Adrenal gland (tissue), 12 donors: ENCODE results near the gene PLCH2. TPM values are rescaled to one million over a fixed set of nuclear protein-coding genes. Genes with fewer than 3 reads are reported as not detected.

Experiments
- DNase-seq, 7 donors: peaks; one replicate each; pipeline ENCODE4 v3.0.0-alpha.2; 2019 to 2020
- H3K27ac ChIP-seq, 5 donors: fragments of 200-600 bp; sonication (generic) in 4 of 5; 1 replicate in 3 of 5; 2 replicates in 2 of 5; pipeline versions ENCODE4 v1.5.1 to v1.8.0; 2016 to 2020; ENCODE audit warnings: mild to moderate bottlenecking in 1 of 5
- H3K27me3 ChIP-seq: fragments of 200-600 bp; 2 replicates; pipeline ENCODE4 v1.8.0; 2021
- H3K36me3 ChIP-seq, 2 donors: fragments of 200-600 bp; replicated peaks in 1 of 2; 1 replicate in 1 of 2; 2 replicates in 1 of 2; pipeline versions ENCODE4 v1.5.1 to v1.8.0; 2018 to 2022
- H3K4me1 ChIP-seq, 2 donors: fragments of 200-600 bp; replicated peaks in 1 of 2; 1 replicate in 1 of 2; 2 replicates in 1 of 2; pipeline versions ENCODE4 v1.5.1 to v1.8.0; 2018 to 2021
- H3K4me3 ChIP-seq, 4 donors: fragments of 200-600 bp; sonication (generic) in 3 of 4; one replicate each; pipeline ENCODE4 v1.5.1; 2016 to 2018
- H3K9me3 ChIP-seq, 3 donors: fragments of 200-600 bp; sonication (generic) in 1 of 3; replicated peaks in 1 of 3; 1 replicate in 2 of 3; 2 replicates in 1 of 3; pipeline versions ENCODE4 v1.5.1 to v1.8.0; 2016 to 2021
- POLR2A ChIP-seq, 2 donors: fragments of 450-650 bp; IDR thresholded peaks; one replicate each; pipeline ENCODE4 v1.6.1; 2017; ENCODE audit warnings: antibody characterized with exemption in 2 of 2, mild to moderate bottlenecking in 2 of 2, moderate library complexity in 1 of 2
- WGBS, 4 donors: extraction: QIAGEN DNeasy Blood & Tissue Kit in 2 of 4; methylation state at CpG; one replicate each; pipeline versions ENCODE4 v1.1.5 to v1.1.7; 2013 to 2017; 5-methylcytosine and 5-hydroxymethylcytosine counted together
- intact Hi-C, 2 donors: fragments of 100-400 bp; cut with DNase I; formaldehyde crosslinking; loops; one replicate each; pipeline versions ENCODE4 v1.14.1 to v1.15.0; 2022 to 2023
- polyA plus RNA-seq, 3 donors: library from polyadenylated mRNA; stranded (reverse); fragments of 200-250 nt in 2 of 3; fragments of 350-450 nt in 1 of 3; fragmentation: Illumina TruSeq in 1 of 3; extraction: RNeasy Lipid Tissue Mini Kit (QIAGEN cat#74804) in 1 of 3; gene quantifications; one replicate each; pipeline ENCODE4 v1.2.3, GENCODE V29; 2013 to 2014
- total RNA-seq, 9 donors: library from RNA; depleted of rRNA in 4 of 9; stranded (reverse); fragments of >200 nt in 4 of 9; fragments of 120-200 nt in 1 of 9; fragmentation: NEBNext Ultra II Directional in 1 of 9; extraction: Animal tissue kit (Norgen Biotek cat#: 25700) in 1 of 9; gene quantifications; one replicate each; pipeline versions ENCODE4 v1.1.0 to v1.2.4, GENCODE V29; 2013 to 2023
- TF ChIP-seq, protein P1 (sequence below), 6 experiments: fragments of 450-650 bp in 4 of 6; fragments of 200-600 bp in 2 of 6; sonication (generic) in 1 of 6; IDR thresholded peaks; 1 replicate in 5 of 6; 2 replicates in 1 of 6; pipeline versions ENCODE4 v1.5.1 to v1.8.0; 2016 to 2021; ENCODE audit warnings: antibody characterized with exemption in 6 of 6, mild to moderate bottlenecking in 2 of 6, moderate library complexity in 1 of 6
- donor health status: healthy with polysubstance abuse.
- donor health status: Bipolar disorder and iron deficiency.
- donor health status: DM: yes; HTN: yes; CAD: no.
- donor health status: DM: no; HTN: no; CAD: no.
- donor health status: DM: no; HTN: no; CAD: no.
- donor health status: DM: yes; HTN: yes; CAD: no.

Gene PLCH2
- total and polyA plus RNA-seq, 12 donors, result 0.22 to 66.3 (median 2.2) TPM; not detected in 1

DNA sequence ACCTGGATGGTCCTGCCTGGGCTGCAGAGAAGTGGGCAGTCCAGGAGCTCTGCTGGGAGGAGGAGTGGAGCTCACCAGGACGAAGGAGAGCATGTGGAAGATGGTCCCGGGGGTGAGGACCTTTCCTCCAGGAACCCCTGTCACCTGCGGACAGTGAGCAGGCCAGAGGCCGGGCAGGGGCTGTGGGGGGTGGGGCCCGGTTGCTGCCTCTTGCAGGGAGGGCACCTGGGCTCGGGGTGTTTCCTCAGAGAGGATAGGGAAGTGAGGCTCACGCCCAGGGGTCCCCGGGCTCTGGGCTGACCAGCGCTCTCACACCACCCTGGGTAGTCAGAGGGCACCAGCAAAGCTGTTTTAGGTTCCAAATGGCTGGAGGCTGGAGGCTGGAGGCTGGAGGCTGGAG is 41.0 kb upstream of the PLCH2 start:
- H3K27ac ChIP-seq, result no peak overlapping the region
- no peaks in the 10 kb centered on the region for H3K36me3 ChIP-seq
- H3K27me3 ChIP-seq, result peaks cover 16% of the 10 kb centered on the region
- H3K4me3 ChIP-seq, result no peak overlapping the region
- TF ChIP-seq, protein P1, sequence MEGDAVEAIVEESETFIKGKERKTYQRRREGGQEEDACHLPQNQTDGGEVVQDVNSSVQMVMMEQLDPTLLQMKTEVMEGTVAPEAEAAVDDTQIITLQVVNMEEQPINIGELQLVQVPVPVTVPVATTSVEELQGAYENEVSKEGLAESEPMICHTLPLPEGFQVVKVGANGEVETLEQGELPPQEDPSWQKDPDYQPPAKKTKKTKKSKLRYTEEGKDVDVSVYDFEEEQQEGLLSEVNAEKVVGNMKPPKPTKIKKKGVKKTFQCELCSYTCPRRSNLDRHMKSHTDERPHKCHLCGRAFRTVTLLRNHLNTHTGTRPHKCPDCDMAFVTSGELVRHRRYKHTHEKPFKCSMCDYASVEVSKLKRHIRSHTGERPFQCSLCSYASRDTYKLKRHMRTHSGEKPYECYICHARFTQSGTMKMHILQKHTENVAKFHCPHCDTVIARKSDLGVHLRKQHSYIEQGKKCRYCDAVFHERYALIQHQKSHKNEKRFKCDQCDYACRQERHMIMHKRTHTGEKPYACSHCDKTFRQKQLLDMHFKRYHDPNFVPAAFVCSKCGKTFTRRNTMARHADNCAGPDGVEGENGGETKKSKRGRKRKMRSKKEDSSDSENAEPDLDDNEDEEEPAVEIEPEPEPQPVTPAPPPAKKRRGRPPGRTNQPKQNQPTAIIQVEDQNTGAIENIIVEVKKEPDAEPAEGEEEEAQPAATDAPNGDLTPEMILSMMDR (IDR thresholded peaks at IDR 0.05), result no peak
- no peak for TF ChIP-seq POLR2A (IDR thresholded peaks at IDR 0.05)
- H3K4me1 ChIP-seq, result no peaks in the 10 kb centered on the region
- WGBS, 4 donors, result 41 to 60% (median 57%) methylated on average over 7 to 9 of the region's 9 CpGs
- intact Hi-C loops, result loop anchor here in 1 of 2 donors (5.0 kb wide), 1 partner anchor 52 kb away; no protein-coding TSS in a partner anchor
- no peaks in the 10 kb centered on the region for H3K9me3 ChIP-seq
- DNase-seq, result no peak

DNA sequence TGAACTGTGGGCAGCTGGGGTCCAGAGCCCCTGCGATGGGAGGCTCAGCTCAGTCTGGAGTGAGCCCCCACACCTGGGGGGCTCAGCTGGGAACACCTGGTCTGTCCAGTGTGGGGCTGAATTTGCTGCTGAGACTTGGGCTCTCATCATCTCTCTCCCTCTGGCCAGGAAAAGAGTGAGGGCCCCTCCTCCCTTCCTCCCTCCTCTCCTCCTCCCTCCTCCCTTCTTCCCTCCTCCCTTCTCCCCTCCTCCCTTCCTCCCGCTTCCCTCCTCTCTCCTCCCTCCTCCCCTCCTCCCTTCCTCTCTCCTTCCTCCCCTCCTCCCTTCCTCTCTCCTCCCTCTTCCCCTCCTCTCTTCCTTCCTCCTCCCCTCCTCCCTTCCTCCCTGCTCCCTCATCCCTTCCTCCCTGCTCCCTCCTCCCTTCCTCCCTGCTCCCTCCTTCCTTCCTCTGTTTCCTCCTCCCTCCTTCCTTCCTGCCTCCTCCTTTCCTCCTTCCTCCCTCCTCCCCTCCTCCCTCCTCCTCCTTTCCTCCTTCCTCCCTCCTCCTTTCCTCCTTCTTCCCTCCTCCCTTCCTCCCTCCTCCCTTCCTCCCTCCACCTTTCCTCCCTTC is 40.2 kb upstream of the PLCH2 start:
- intact Hi-C loops, result loop anchor here in 1 of 2 donors (5.0 kb wide), 1 partner anchor 51 kb away; no protein-coding TSS in a partner anchor
- TF ChIP-seq, protein P1 (IDR thresholded peaks at IDR 0.05), result no peak
- TF ChIP-seq POLR2A (IDR thresholded peaks at IDR 0.05), result no peak
- Histone ChIP-seq H3K27ac (no peak overlapping the region), H3K9me3 (no peaks in the 10 kb centered on the region), H3K27me3 (peaks cover 16% of the 10 kb centered on the region), H3K36me3 (no peaks in the 10 kb centered on the region), H3K4me1 (no peaks in the 10 kb centered on the region), H3K4me3 (no peak overlapping the region)
- DNase-seq, result no peak
- WGBS, 4 donors, result 38 to 68% (median 47%) methylated on average over 2 of the region's 2 CpGs; no CpG with 5 or more reads in 1 of the 4 donors

DNA sequence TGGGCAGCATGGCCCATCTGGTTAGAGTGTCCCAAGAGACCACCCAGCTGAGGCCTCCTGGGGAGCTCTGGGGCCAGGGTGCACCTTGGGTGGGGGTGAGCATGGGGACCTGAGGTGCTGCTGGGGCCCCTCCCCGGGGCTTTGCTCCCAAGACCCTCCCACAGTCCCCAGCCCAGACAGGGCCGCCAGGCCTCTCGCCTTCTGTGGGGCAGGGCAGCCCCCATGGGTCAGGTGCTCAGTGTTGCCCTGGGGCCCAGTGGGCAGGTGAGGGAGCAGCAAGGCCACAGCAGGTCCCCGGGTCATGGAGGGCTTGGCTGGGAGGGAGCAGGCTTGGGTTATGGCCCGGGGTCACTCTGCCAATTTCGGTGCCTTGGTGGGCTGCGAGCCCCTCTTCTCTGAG is 39.2 kb upstream of the PLCH2 start:
- TF ChIP-seq POLR2A (IDR thresholded peaks at IDR 0.05), result no peak
- TF ChIP-seq, protein P1 (IDR thresholded peaks at IDR 0.05), result no peak
- DNase-seq, result no peak
- WGBS, 4 donors, result 67 to 90% (median 83%) methylated on average over 4 to 7 of the region's 7 CpGs; no CpG with 5 or more reads in 1 of the 4 donors
- no peak overlapping the region for H3K4me3 ChIP-seq
- H3K36me3 ChIP-seq, result no peaks in the 10 kb centered on the region
- H3K27ac ChIP-seq, result no peak overlapping the region
- H3K27me3 ChIP-seq, result peaks cover 15% of the 10 kb centered on the region
- H3K4me1 ChIP-seq, result no peaks in the 10 kb centered on the region
- H3K9me3 ChIP-seq, result no peaks in the 10 kb centered on the region
- intact Hi-C loops, result loop anchor here in 1 of 2 donors (5.0 kb wide), 1 partner anchor 50 kb away; no protein-coding TSS in a partner anchor

DNA sequence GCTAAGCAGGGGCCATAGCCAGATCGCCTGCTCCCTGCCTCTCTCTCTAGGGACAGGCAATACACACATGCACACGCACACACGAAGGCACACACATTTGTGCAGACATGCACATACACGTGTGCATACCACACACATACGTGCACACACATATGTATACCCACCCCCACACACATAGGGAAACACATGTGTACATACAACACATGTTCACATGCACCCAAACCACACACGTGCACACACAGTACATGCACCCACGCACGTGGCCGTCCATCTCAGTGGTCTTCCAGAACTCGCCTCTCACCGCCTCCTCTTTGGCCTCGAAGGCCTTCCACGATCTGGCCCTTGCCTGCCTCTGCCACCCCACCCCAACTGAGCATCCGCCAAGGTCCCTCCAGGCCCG is 38.5 kb upstream of the PLCH2 start:
- Histone ChIP-seq H3K4me3 (no peak overlapping the region), H3K9me3 (no peaks in the 10 kb centered on the region), H3K4me1 (no peaks in the 10 kb centered on the region), H3K27me3 (peaks cover 17% of the 10 kb centered on the region), H3K27ac (no peak overlapping the region), H3K36me3 (no peaks in the 10 kb centered on the region)
- 82 to 86% (median 82%) methylated on average over 15 of the region's 15 CpGs for WGBS, 4 donors
- TF ChIP-seq, protein P1 (IDR thresholded peaks at IDR 0.05), result no peak
- no peak for TF ChIP-seq POLR2A (IDR thresholded peaks at IDR 0.05)
- DNase-seq, result no peak
- intact Hi-C loops, result loop anchor here in 1 of 2 donors (5.0 kb wide), 1 partner anchor 50 kb away; no protein-coding TSS in a partner anchor
